ENCODE data around the gene VIL1. TPM values are rescaled to one million over a fixed set of nuclear protein-coding genes. Genes with fewer than 3 reads are reported as not detected.

The VIL1 gene
- total and polyA plus RNA-seq, 2 of the 13 experiments (the other 11 are each of a cell fraction or from before 2014, with no cell fraction given) = 287 to 301 TPM

DNA sequence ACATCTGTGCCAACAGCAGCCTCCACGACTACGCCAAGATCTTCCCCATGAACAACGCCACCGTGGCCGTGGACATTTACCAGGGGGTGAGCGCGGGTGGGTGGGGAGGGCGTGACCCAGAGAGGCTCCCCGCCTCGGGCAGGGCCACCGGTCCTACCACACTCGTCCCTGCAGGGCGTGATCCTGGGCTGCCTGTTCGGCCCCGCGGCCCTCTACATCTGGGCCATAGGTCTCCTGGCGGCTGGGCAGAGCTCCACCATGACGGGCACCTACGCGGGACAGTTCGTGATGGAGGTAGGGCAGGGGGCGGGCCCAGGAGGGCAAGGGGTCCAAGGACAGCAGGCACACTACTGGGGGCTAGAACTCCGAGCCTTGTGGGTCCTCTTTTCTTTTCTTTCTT lies 27.7 kb upstream of the VIL1 start:
- DNase-seq (ENCODE audit: low spot score) (no peak), FAIRE-seq (no peak), ATAC-seq (no peak)
- no peak overlapping the region for H3K9ac ChIP-seq (ENCODE audit: insufficient read depth, low read depth, low read length)
- H3K79me2 ChIP-seq (ENCODE audit: insufficient read depth, low read length) = no peaks in the 10 kb centered on the region
- H3K4me2 ChIP-seq (ENCODE audit: low read depth, low read length) = no peak overlapping the region
- peaks cover 78% of the 10 kb centered on the region for H3K4me1 ChIP-seq (ENCODE audit: insufficient read depth, low read length)
- intact Hi-C loops (cut with micrococcal nuclease; ENCODE audit: unreplicated experiment) (loop anchor here (10.0 kb wide), 1 partner anchor 206 kb away; no protein-coding TSS in a partner anchor), in situ Hi-C loops (cut with HindIII; ENCODE audit: extremely low pct_ligation_motif_present, low pct_unique_long_range_greater_than_20kb) (no loop called here)
- 0 out of 2 replicates have a peak, but pooled peaks have one; percentile 17 for TF ChIP-seq ZBTB33 (CRISPR knock-in tag; IDR thresholded peaks at IDR 0.05)
- TF ChIP-seq, protein P1, sequence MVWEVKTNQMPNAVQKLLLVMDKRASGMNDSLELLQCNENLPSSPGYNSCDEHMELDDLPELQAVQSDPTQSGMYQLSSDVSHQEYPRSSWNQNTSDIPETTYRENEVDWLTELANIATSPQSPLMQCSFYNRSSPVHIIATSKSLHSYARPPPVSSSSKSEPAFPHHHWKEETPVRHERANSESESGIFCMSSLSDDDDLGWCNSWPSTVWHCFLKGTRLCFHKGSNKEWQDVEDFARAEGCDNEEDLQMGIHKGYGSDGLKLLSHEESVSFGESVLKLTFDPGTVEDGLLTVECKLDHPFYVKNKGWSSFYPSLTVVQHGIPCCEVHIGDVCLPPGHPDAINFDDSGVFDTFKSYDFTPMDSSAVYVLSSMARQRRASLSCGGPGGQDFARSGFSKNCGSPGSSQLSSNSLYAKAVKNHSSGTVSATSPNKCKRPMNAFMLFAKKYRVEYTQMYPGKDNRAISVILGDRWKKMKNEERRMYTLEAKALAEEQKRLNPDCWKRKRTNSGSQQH (CRISPR knock-in tag; IDR thresholded peaks at IDR 0.05; ENCODE audit: low read depth) = no peak
- CTCF ChIA-PET (ENCODE audit: low intra/inter-chr PET ratio, low total read pairs) = no interaction called here
- POLR2A ChIA-PET = no interaction called here
- H4K20me1 ChIP-seq (ENCODE audit: insufficient read depth, low read length) = no peaks in the 10 kb centered on the region
- H3K27ac ChIP-seq (ENCODE audit: extremely low read length, insufficient read depth, low read length) = no peak overlapping the region
- H3K9me3 ChIP-seq (ENCODE audit: low read length) = no peaks in the 10 kb centered on the region
- H3K4me3 ChIP-seq (replicated peaks in 1 of 3; ENCODE audit: insufficient read depth in 1 of 3, low read depth in 2 of 3, low read length in 3 of 3) = no peak overlapping the region
- H3K27me3 ChIP-seq (ENCODE audit: control insufficient read depth in 1 of 2, insufficient read depth in 2 of 2, low read length in 2 of 2) = no peaks in the 10 kb centered on the region; a peak in 1 of 5 replicates
- BruUV-seq (replicated peaks) = no TSS peak
- no peak overlapping the region for H2AFZ ChIP-seq (ENCODE audit: low read length)
- H3K36me3 ChIP-seq (replicated peaks in 1 of 2; ENCODE audit: control insufficient read depth in 1 of 2, insufficient read depth in 2 of 2, low read length in 2 of 2) = no peaks in the 10 kb centered on the region
- 96% methylated on average over 23 of the region's 23 CpGs for WGBS (ENCODE audit: low lambda C conversion rate)

DNA sequence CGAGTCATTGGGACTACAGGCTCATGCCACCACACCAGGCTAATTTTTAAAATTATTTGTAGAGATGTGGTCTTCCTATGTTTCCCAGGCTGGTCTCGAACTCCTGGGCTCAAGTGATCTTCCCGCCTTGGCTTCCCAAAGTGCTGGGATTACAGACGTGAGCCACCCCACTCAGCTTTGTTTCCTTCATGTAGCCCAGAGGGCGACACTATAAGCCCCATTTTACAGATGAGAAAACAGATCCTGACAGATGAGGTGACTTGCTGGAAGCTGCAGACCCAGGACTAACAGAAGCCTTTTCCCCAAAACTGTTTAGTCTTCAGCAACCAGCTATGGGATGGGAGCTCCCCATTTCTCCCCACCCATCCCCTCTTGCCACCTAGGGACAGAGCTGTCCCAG lies 26.5 kb upstream of the VIL1 start:
- Histone ChIP-seq H3K9me3 (ENCODE audit: low read length) (no peaks in the 10 kb centered on the region), H3K27me3 (ENCODE audit: control insufficient read depth in 1 of 2, insufficient read depth in 2 of 2, low read length in 2 of 2) (no peaks in the 10 kb centered on the region; a peak in 1 of 5 replicates), H3K79me2 (ENCODE audit: insufficient read depth, low read length) (peaks cover 6% of the 10 kb centered on the region), H3K4me1 (ENCODE audit: insufficient read depth, low read length) (peaks cover 71% of the 10 kb centered on the region), H3K9ac (ENCODE audit: insufficient read depth, low read depth, low read length) (no peak overlapping the region), H3K4me3 (replicated peaks in 1 of 3; ENCODE audit: insufficient read depth in 1 of 3, low read depth in 2 of 3, low read length in 3 of 3) (no peak overlapping the region), H4K20me1 (ENCODE audit: insufficient read depth, low read length) (no peaks in the 10 kb centered on the region), H2AFZ (ENCODE audit: low read length) (no peak overlapping the region), H3K27ac (ENCODE audit: extremely low read length, insufficient read depth, low read length) (no peak overlapping the region), H3K4me2 (ENCODE audit: low read depth, low read length) (no peak overlapping the region), H3K36me3 (replicated peaks in 1 of 2; ENCODE audit: control insufficient read depth in 1 of 2, insufficient read depth in 2 of 2, low read length in 2 of 2) (no peaks in the 10 kb centered on the region)
- intact Hi-C loops (cut with micrococcal nuclease; ENCODE audit: unreplicated experiment) = loop anchor here (10.0 kb wide), 1 partner anchor 208 kb away; no protein-coding TSS in a partner anchor
- no TSS peak for BruUV-seq (replicated peaks)
- FAIRE-seq = no peak
- DNase-seq (ENCODE audit: low spot score) = no peak
- in situ Hi-C loops (cut with HindIII; ENCODE audit: extremely low pct_ligation_motif_present, low pct_unique_long_range_greater_than_20kb) = no loop called here
- 86% methylated on average over 5 of the region's 5 CpGs for WGBS (ENCODE audit: low lambda C conversion rate)
- no peak for ATAC-seq
- CTCF ChIA-PET (ENCODE audit: low intra/inter-chr PET ratio, low total read pairs) = no interaction called here
- POLR2A ChIA-PET = interaction anchor here (0.8 to 2.6 kb wide), 3 partner anchors 13 to 99 kb away, joined by 3 to 15 read pairs (median 4); no protein-coding TSS in a partner anchor
- no peak for TF ChIP-seq NFATC3 (CRISPR knock-in tag; IDR thresholded peaks at IDR 0.05)
- TF ChIP-seq ZNF629 (CRISPR knock-in tag; conservative IDR thresholded peaks at IDR 0.05) = peak; percentile 85

All from HepG2 (cell line).